Measurements from ENCODE around the gene TCF3.

TCF3 gene

DNA sequence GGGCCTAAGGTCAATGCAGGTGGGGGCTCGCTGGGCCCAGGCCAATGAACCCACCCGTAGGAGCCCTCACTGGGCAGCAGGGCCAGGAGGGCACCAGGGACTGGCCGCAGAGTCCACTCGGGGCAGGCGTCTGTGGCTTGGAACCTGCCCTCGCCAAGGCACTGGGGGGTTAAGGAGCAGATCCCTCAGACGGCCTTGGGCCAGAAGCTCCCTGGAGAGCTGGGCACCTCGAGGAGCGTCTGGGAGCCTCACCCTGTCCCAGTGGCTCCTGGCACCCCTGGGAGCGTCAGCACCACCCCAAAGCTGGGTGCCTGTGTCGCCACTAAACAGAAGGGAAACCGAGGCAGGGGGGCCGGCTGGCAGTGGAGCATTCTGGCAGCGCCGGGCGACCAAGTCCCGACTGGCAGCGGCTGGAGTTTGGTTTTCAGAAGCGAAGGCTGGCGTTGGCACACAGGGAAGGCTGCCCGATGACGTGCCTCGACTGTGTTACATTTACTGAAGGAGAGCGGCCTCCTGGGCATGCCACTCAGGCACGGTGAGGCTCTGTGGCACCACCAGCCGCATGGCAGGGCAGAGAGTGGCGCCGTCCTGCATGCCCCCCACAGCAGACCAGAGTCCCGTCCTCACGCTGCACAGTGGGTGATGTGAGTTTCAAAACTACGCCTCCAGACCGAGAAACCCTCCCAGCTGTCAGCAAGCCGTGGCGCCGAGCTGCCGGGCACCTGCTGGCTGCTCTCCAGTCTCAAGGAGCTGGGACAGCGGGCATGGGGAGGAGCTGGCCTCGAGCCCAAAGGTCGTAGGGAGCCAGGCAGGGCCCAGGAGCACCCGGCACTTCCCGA, 75.1 kb downstream of the TCF3 start:
- Mint-ChIP-seq H3K4me3 (no peak overlapping the region), H3K4me1 (no peaks in the 10 kb centered on the region), H3K27ac (no peak overlapping the region), H3K36me3 (peaks cover 3% of the 10 kb centered on the region), H3K9me3 (no peaks in the 10 kb centered on the region), H3K27me3 (no peaks in the 10 kb centered on the region)

- peaks cover 3% of the 10 kb centered on the region for H3K36me3 Mint-ChIP-seq
- H3K4me3 Mint-ChIP-seq: no peak overlapping the region
- no peaks in the 10 kb centered on the region for H3K27me3 Mint-ChIP-seq
- no peak overlapping the region for H3K27ac Mint-ChIP-seq
- no peaks in the 10 kb centered on the region for H3K9me3 Mint-ChIP-seq
- no peaks in the 10 kb centered on the region for H3K4me1 Mint-ChIP-seq
These were observed 75.9 kb downstream of the TCF3 start for GRCh38 chr19:1576242-1577089.

GRCh38 chr19:1575323-1576241, 76.8 kb downstream of the TCF3 start:
- Mint-ChIP-seq H3K27ac (no peak overlapping the region), H3K4me3 (no peak overlapping the region), H3K4me1 (peaks cover under 1% of the 10 kb centered on the region), H3K36me3 (peaks cover 3% of the 10 kb centered on the region), H3K27me3 (no peaks in the 10 kb centered on the region), H3K9me3 (no peaks in the 10 kb centered on the region)

- Mint-ChIP-seq H3K27ac (peak overlapping the region; percentile 62), H3K4me1 (peaks cover 3% of the 10 kb centered on the region), H3K9me3 (no peaks in the 10 kb centered on the region), H3K27me3 (peaks cover 5% of the 10 kb centered on the region), H3K4me3 (no peak overlapping the region), H3K36me3 (peaks cover 1% of the 10 kb centered on the region)
These were observed 77.9 kb downstream of the TCF3 start for GRCh38 chr19:1574354-1575136.

DNA sequence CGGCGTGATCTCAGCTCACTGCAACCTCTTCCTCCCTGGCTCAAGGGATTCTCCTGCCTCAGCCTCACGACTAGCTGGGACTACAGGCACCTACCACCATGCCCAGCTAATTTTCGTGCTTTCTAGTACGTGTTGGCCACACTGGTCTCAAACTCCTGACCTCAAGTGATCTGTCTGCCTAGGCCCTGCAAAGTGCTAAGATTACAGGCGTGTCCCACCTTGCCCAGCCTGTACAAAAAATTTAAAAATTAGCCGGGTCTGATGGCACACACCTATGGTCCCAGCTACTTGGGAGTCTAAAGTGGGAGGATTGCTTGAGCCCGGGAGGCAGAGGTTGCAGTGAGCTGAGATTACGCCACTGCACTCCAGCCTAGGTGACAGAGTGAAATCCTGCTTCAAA, 79.6 kb downstream of the TCF3 start:
- Mint-ChIP-seq H3K36me3 (peaks cover 1% of the 10 kb centered on the region), H3K27me3 (peaks cover 5% of the 10 kb centered on the region), H3K4me3 (no peak overlapping the region), H3K27ac (no peak overlapping the region), H3K4me1 (peaks cover 3% of the 10 kb centered on the region), H3K9me3 (no peaks in the 10 kb centered on the region)

DNA sequence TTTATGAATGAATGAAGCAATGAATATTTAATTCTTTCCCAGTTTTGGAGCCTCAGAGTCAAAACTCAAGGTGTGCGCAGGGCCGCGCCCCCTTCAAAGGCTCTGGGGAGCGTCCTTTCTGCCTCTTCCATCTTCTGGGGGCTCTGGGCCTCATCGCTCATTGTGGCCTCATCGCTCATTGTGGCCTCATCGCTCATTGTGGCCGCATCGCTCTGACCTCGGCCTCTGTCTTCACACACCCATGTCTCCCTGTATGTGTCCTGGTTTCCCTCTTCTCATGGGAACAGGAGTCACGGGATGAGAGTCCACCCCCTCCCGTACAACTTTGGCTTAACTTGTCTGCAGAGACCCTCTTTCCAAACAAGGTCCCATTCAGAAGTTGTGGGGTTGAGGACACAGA, 81.1 kb downstream of the TCF3 start:
- Mint-ChIP-seq H3K4me3 (no peak overlapping the region), H3K27ac (no peak overlapping the region), H3K36me3 (peaks cover 1% of the 10 kb centered on the region), H3K4me1 (peaks cover 3% of the 10 kb centered on the region), H3K27me3 (peaks cover 5% of the 10 kb centered on the region), H3K9me3 (no peaks in the 10 kb centered on the region)

DNA sequence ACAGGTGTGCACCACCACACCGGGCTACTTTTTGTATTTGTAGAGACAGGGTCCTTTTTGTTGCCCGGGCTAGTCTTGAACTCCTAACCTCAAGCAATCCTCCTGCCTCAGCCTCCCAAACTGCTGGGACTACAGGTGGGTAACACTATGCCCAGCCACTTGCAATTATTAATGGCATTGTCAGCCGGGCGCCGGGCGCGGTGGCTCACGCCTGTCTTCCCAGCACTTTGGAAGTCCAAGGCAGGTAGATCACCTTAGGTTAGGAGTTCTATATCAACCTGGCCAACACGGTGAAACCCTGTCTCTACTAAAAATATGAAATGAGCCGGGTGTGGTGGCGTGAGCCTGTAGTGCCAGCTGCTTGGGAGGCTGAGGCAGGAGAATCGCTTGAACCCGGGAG, 81.6 kb downstream of the TCF3 start:
- Mint-ChIP-seq H3K36me3 (peaks cover 1% of the 10 kb centered on the region), H3K27me3 (peaks cover 5% of the 10 kb centered on the region), H3K9me3 (no peaks in the 10 kb centered on the region), H3K4me3 (no peak overlapping the region), H3K4me1 (peaks cover 3% of the 10 kb centered on the region), H3K27ac (no peak overlapping the region)

DNA sequence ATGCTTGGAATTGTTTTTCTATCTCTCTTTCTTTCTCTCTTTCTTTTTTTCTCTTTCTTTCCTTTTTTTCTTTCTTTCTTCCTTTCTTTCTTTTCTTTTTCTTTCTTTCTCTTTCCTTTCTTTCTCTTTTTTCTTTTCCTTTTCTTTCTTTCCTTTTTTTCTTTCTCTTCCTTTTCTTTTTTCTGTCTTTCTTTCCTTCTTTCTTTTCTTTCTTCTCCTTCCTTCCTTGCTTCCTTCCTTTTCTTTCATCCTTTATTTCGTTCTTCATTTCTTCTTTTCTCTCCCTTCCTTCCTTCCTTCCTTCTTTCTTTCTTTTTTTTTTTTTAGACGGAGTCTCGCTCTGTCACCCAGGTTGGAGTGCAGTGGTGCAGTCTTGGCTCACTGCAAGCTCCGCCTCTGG, 82.4 kb downstream of the TCF3 start:
- H3K4me3 Mint-ChIP-seq: peak overlapping the region; percentile 58
- no peaks in the 10 kb centered on the region for H3K9me3 Mint-ChIP-seq
- H3K27ac Mint-ChIP-seq: peak overlapping the region; percentile 62
- peaks cover 3% of the 10 kb centered on the region for H3K4me1 Mint-ChIP-seq
- peaks cover 5% of the 10 kb centered on the region for H3K27me3 Mint-ChIP-seq
- H3K36me3 Mint-ChIP-seq: peaks cover 1% of the 10 kb centered on the region

GRCh38 chr19:1568320-1569019, 83.9 kb downstream of the TCF3 start, which contains the start of gene MEX3D:
TSS of gene MEX3D (minus strand) at chr19:1568325. CDS start at chr19:1568058, 267 bp downstream.
- H3K9me3 Mint-ChIP-seq: no peaks in the 10 kb centered on the region
- H3K4me3 Mint-ChIP-seq: peak within 1 kb of the TSS; percentile 23
- peaks cover 3% of the 10 kb centered on the region for H3K4me1 Mint-ChIP-seq
- H3K27ac Mint-ChIP-seq: no peak within 1 kb of the TSS
- H3K27me3 Mint-ChIP-seq: peaks cover 5% of the 10 kb centered on the region
- H3K36me3 Mint-ChIP-seq: peaks cover 1% of the 10 kb centered on the region

- no peaks in the 10 kb centered on the region for H3K36me3 Mint-ChIP-seq
- peaks cover 5% of the 10 kb centered on the region for H3K27me3 Mint-ChIP-seq
- no peak overlapping the region for H3K4me3 Mint-ChIP-seq
- peaks cover 3% of the 10 kb centered on the region for H3K4me1 Mint-ChIP-seq
- H3K9me3 Mint-ChIP-seq: no peaks in the 10 kb centered on the region
- H3K27ac Mint-ChIP-seq: no peak overlapping the region
These were observed 84.6 kb downstream of the TCF3 start for GRCh38 chr19:1567848-1568227.

DNA sequence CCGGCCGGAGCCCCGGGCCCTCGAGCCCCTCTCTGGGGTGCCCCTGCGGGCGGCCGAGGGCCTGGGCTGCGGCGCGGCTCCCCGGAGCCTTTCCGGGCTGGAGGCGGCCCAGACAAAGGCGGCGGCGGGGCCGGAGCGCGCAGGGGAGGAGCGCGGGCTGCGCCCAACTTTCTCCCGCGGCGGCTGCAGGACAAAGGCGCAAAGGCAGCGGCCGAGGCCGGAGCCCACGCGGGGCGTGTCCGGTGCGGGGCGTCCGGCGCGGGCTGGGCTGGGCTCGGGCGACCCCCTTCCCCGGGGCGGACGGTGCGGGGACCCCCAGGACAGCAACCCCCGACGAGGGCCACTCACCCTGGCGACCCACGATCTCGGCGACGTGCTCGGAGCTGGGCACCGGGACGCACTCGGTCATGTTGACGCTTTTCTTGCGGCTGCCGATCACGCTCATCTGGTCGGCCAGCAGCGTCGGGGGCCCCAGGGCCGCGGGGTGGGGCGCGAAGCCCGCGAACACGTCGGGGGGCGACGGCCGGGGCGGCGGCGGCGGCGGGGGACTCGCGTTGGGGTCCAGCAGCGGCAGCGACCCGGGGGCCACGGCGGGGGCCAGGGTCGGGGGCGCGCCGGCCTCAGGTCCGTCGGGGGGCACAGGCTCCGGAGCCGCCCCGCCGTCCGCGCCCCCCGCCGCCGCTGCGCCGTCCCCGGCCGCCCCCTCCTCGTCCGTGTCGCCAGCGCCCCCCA, 85.1 kb downstream of the TCF3 start:
- H3K9me3 Mint-ChIP-seq: no peaks in the 10 kb centered on the region
- H3K27ac Mint-ChIP-seq: no peak overlapping the region
- H3K4me3 Mint-ChIP-seq: no peak overlapping the region
- peaks cover 3% of the 10 kb centered on the region for H3K4me1 Mint-ChIP-seq
- H3K27me3 Mint-ChIP-seq: peaks cover 5% of the 10 kb centered on the region
- no peaks in the 10 kb centered on the region for H3K36me3 Mint-ChIP-seq

- Mint-ChIP-seq H3K27ac (no peak overlapping the region), H3K4me3 (no peak overlapping the region), H3K27me3 (peaks cover 5% of the 10 kb centered on the region), H3K9me3 (no peaks in the 10 kb centered on the region), H3K36me3 (no peaks in the 10 kb centered on the region), H3K4me1 (peaks cover 3% of the 10 kb centered on the region)
These were observed 85.9 kb downstream of the TCF3 start for GRCh38 chr19:1566392-1567115.

- no peaks in the 10 kb centered on the region for H3K36me3 Mint-ChIP-seq
- H3K9me3 Mint-ChIP-seq: no peaks in the 10 kb centered on the region
- H3K4me1 Mint-ChIP-seq: no peaks in the 10 kb centered on the region
- H3K27me3 Mint-ChIP-seq: no peaks in the 10 kb centered on the region
- no peak overlapping the region for H3K4me3 Mint-ChIP-seq
- H3K27ac Mint-ChIP-seq: no peak overlapping the region
These were observed 89.2 kb downstream of the TCF3 start for GRCh38 chr19:1563251-1563650.
